T-helper 22 cell (primary cell): ENCODE results near the gene LSM14A.
"Not testable (repeated sequence)": the region's sequence is repeated elsewhere in the genome, so short reads cannot be mapped to it uniquely, and the experiment has no call there.

Experiments used
- DNase-seq: peaks from one replicate; pipeline ENCODE4 v3.0.0-alpha.2; 2020; ENCODE audit warnings: low read depth

Gene LSM14A

GRCh38 chr19:34191355-34191962 is 19.2 kb downstream of the LSM14A start:
- no peak for DNase-seq

- no peak for DNase-seq
Observed at GRCh38 chr19:34193439-34193838, 21.1 kb downstream of the LSM14A start.

- DNase-seq = no peak
Observed at GRCh38 chr19:34193876-34194275, 21.6 kb downstream of the LSM14A start.

- DNase-seq = no peak
Observed at GRCh38 chr19:34201133-34201532, 28.8 kb downstream of the LSM14A start.

GRCh38 chr19:34205324-34205723 is 33.0 kb downstream of the LSM14A start:
- not testable (repeated sequence) for DNase-seq

GRCh38 chr19:34208291-34208884 is 36.1 kb downstream of the LSM14A start:
- DNase-seq = no peak

- no peak for DNase-seq
Observed at GRCh38 chr19:34209726-34210125, 37.4 kb downstream of the LSM14A start.

- no peak for DNase-seq
Observed at GRCh38 chr19:34213283-34213682, 41.0 kb downstream of the LSM14A start.

GRCh38 chr19:34214040-34214439 is 41.7 kb downstream of the LSM14A start:
- no peak for DNase-seq

GRCh38 chr19:34215006-34215665 is 42.8 kb downstream of the LSM14A start:
- no peak for DNase-seq

GRCh38 chr19:34215666-34216038 is 43.3 kb downstream of the LSM14A start:
- DNase-seq = no peak

GRCh38 chr19:34216745-34217219 is 44.5 kb downstream of the LSM14A start:
- DNase-seq = not testable (repeated sequence)

- peak; percentile 65 for DNase-seq
Observed at GRCh38 chr19:34217952-34218817, 45.9 kb downstream of the LSM14A start.

- DNase-seq = no peak
Observed at GRCh38 chr19:34218818-34219164, 46.5 kb downstream of the LSM14A start.

- DNase-seq = peak; percentile 8
Observed at GRCh38 chr19:34220472-34221063, 48.3 kb downstream of the LSM14A start.

- DNase-seq = no peak
Observed at GRCh38 chr19:34222386-34222785, 50.1 kb downstream of the LSM14A start.

- no peak for DNase-seq
Observed at GRCh38 chr19:34224996-34225658, 52.8 kb downstream of the LSM14A start.

- DNase-seq = no peak
Observed at GRCh38 chr19:34225659-34226015, 53.3 kb downstream of the LSM14A start.

GRCh38 chr19:34226036-34226435 is 53.7 kb downstream of the LSM14A start:
- no peak for DNase-seq

GRCh38 chr19:34228347-34228746 is 56.0 kb downstream of the LSM14A start:
- no peak for DNase-seq

GRCh38 chr19:34228762-34229161 is 56.5 kb downstream of the LSM14A start:
- DNase-seq = no peak

- DNase-seq = no peak
Observed at GRCh38 chr19:34229721-34230120, 57.4 kb downstream of the LSM14A start.
